Endothelial cell of coronary artery (primary cell): Measurements from ENCODE around the gene TUBB1. TPM values are rescaled to one million over a fixed set of nuclear protein-coding genes. Genes with fewer than 3 reads are reported as not detected.

Experiments
- total RNA-seq: library from RNA; depleted of rRNA; stranded (reverse); fragments of >200 nt; gene quantifications from 2 replicates; pipeline ENCODE4 v1.2.3, GENCODE V29; 2014

TUBB1 gene
- not detected in 2 replicates for total RNA-seq

DNA sequence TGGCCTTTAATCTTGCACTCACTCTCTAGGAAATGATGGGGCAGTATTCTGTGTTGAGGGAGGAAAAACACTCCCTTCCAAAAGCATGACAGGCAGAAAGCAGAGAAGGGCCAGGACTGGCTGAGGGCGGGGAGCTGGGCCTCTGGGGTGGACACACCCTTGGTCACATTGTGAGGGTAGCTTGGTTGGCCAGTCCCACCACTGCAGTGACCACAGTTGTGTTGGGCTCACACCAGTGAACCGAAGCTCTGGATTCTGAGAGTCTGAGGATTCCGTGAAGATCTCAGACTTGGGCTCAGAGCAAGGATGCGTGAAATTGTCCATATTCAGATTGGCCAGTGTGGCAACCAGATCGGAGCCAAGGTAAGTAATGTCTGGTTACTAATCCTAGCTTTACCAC lies at the start of gene TUBB1:
Gene TUBB1, plus strand, starts transcription at position 213 of the 400 bp plus-strand sequence. Its CDS starts 94 bp downstream, at position 307.

DNA sequence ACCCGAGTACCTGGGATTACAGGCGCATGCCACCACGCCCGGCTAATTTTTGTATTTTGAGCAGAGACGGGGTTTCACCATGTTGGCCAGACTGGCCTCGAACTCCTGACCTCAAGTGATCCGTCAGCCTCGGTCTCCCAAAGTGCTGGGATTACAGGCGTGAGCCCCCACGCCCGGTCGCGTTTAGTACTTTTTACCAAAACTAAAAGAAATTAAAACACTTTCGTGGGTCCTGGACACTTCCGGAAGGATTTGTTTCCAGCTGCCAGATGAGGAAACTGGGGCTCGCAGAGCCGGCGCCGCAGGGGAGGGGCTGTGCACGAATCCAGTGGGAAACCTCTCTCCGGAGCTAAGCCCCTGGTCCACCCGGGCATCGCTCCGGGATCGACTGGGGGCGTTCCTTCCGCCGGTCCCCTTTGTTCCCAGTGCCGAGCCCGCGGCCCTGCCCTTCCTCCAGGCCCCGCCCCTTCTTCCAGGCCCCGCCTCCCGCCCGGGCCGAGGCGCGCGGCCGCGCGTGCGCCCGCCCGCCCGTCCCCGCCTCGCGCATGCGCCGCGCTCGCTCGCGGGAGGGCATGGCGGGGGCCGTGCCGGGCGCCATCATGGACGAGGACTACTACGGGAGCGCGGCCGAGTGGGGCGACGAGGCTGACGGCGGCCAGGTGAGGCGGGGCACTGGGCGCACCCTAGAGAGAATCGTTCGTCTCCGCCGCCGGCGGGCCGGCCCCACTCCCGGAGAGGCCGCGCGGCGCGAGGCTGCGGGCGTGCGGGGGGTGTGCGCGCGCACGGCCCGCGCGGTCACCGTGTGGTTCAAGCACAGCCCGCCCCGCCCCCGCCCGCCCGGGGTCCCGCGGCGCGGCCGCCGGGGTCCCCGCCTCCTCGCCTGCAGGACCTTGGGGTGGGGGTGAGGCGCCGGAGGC lies 38.3 kb upstream of the TUBB1 start, which contains the start of gene NELFCD:
Gene NELFCD, plus strand, starts transcription at position 546 of the 917 bp plus-strand sequence. Its CDS starts 54 bp downstream, at position 600.

DNA sequence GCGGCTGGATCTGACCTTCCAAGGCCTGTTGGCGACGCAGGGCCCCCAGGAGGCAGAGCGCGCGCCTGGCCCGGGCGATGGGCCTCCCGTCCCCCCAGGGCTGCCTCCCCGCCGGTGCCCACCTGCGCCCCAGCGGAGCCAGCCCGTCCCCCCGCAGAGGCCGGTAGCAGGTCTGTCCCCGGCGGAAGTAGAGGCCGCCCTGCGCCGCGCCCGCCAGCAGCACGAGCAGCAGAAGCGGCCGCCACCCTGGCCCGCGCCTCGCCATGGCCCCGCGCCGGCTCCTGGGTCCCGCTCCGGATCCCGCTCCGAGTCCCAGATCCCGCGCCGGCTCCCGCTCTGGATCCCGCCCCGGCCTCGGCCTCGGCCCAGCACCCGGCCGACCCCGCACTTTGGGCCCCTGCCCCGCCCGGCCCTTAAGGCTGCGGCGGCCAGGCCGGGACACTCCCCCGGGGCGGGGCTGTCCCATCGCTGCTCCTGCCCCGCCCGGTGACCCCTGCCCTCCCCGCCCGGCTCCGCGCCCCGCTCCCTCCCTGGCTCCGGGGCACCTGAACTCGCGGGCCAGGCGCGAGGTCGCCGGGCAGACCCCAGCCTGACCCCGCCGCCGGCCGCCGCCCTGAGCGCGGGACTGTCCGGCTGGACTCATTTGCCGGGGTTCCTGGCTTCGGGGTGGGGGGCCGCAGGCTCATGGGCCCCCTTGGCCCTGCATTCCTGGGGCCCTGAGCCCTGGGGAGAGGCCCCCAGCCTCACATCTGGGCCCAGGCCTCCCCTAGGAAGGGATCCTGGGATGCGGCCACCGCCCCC lies 12.2 kb upstream of the TUBB1 start, which contains the start of gene CTSZ:
Gene CTSZ, minus strand, starts transcription at position 391 of the 801 bp plus-strand sequence. Its CDS starts 126 bp downstream, at position 265.

DNA sequence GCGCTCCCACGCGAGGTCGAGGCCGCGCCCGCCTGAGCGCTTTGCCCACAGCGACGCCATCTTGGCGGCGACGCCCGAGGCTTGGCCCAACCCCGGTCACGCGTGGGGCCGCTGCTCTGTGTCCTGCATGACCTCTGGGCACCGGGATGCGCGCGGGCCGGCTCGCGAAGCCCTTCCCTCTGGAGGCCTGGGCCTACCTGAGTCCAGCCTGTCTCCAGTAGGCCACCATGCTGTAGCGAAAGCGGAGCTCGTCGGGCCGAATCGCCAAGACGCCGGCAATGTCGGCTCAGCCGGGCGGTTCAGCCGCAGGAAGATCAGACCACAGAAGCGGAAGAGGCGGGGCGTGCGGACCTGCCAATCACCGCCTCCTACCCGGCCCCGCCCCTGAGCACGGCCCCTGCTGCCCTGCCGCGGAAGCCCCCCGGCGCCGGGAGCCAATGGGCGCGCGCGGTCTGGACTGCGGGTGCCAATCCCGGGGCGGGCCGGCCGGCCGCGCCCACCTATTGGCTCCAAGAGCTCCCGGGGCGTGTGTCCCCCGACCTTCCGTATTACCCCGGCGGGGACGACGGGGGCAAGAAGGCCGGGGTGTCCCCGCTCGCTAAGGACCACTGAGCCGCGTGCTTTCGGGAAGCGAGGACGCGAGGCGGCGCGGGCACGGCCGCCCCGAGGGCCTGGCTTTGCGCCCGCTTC lies 12.9 kb downstream of the TUBB1 start, which contains the start of gene ATP5F1E:
Gene ATP5F1E, minus strand, starts transcription at position 313 of the 690 bp plus-strand sequence. Its CDS starts 84 bp downstream, at position 229.

DNA sequence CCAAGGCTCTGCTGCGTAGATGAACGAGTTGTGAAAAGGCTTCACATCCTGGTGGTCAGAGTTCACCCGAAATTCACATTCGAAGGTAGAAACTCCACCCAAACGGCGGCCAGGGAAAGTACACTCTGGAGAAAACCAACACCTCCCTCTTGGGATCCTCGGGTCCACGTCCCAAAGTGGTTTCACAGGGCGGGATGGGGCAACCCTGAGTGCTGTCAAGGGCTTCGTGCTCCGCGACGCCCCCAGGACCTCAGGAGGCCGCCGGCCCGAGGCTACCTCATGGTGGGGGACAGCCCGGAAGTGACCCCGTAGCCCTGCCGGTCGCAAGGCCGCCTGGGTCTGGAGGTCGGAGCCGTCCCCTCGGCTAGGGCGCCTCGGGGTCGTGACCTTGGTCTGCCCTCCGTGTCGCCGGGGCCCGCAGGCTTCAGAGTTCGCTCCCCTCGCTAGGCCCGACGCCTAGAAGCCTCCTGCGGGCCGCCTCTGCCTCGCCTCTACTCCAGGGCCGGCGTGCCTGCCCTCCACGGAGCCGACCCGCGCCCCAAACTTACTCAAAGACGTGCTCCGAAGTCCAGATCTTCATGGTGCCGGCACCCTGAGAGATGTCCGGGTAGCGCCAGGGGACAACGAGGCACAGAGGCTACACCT lies 23.0 kb downstream of the TUBB1 start, which contains the start of gene PRELID3B:
Gene PRELID3B, minus strand, starts transcription at position 636 of the 645 bp plus-strand sequence. Its CDS starts 56 bp downstream, at position 580.

Other genes with a start within 250 kb of the TUBB1 start
- 0.27 and 0.85 TPM in 2 replicates for gene GNAS-AS1, start 168.5 kb upstream of the TUBB1 start, total RNA-seq
- 401 and 586 TPM in 2 replicates for gene GNAS, start 166.7 kb upstream of the TUBB1 start, total RNA-seq
- gene NELFCD, start 38.2 kb upstream of the TUBB1 start, total RNA-seq, result 46.0 and 65.6 TPM in 2 replicates
- 220 and 337 TPM in 2 replicates for gene CTSZ, start 12.2 kb upstream of the TUBB1 start, total RNA-seq
- 34.1 and 35.4 TPM in 2 replicates for gene ATP5F1E, start 12.9 kb downstream of the TUBB1 start, total RNA-seq
- gene PRELID3B, start 23.4 kb downstream of the TUBB1 start, total RNA-seq, result 87.7 and 88.4 TPM in 2 replicates
- gene ZNF831, start 144.4 kb downstream of the TUBB1 start, total RNA-seq, result not detected in 2 replicates